GM18870 (cell line): Measurements from ENCODE around the gene ALG14.
"Not testable (repeated sequence)": the region's sequence is repeated elsewhere in the genome, so short reads cannot be mapped to it uniquely, and the experiment has no call there.

Source experiments
- ATAC-seq: cut with Tn5 transposase; IDR thresholded peaks from one replicate; pipeline ENCODE4 v1.9.1; 2021; ENCODE audit warnings: moderate library complexity; ENCODE audit not compliant: unreplicated experiment

The ALG14 gene

GRCh38 chr1:94958081-94958480 lies 114.7 kb downstream of the ALG14 start:
- no peak for ATAC-seq

GRCh38 chr1:94955767-94956632 lies 116.8 kb downstream of the ALG14 start:
- no peak for ATAC-seq

GRCh38 chr1:94954263-94955220 lies 118.2 kb downstream of the ALG14 start:
- ATAC-seq, result no peak

- no peak for ATAC-seq
Measured at GRCh38 chr1:94953746-94954145, 119.0 kb downstream of the ALG14 start.

- no peak for ATAC-seq
Measured at GRCh38 chr1:94953107-94953506, 119.6 kb downstream of the ALG14 start.

GRCh38 chr1:94952539-94952938 lies 120.2 kb downstream of the ALG14 start:
- ATAC-seq, result no peak

GRCh38 chr1:94951509-94952208 lies 121.1 kb downstream of the ALG14 start:
- no peak for ATAC-seq

GRCh38 chr1:94951046-94951445 lies 121.7 kb downstream of the ALG14 start:
- no peak for ATAC-seq

- no peak for ATAC-seq
Measured at GRCh38 chr1:94949681-94950661, 122.8 kb downstream of the ALG14 start.

- ATAC-seq, result no peak
Measured at GRCh38 chr1:94947437-94947836, 125.3 kb downstream of the ALG14 start.

GRCh38 chr1:94946886-94947285 lies 125.9 kb downstream of the ALG14 start:
- ATAC-seq, result no peak

GRCh38 chr1:94942171-94943128 lies 130.3 kb downstream of the ALG14 start:
- ATAC-seq, result peak; percentile 57

- ATAC-seq, result not testable (repeated sequence)
Measured at GRCh38 chr1:94941480-94941879, 131.3 kb downstream of the ALG14 start.

GRCh38 chr1:94940738-94941137 lies 132.0 kb downstream of the ALG14 start:
- no peak for ATAC-seq

GRCh38 chr1:94937820-94938219 lies 134.9 kb downstream of the ALG14 start:
- no peak for ATAC-seq

GRCh38 chr1:94936861-94937620 lies 135.7 kb downstream of the ALG14 start:
- ATAC-seq, result no peak

GRCh38 chr1:94935476-94935875 lies 137.3 kb downstream of the ALG14 start:
- ATAC-seq, result no peak

GRCh38 chr1:94935034-94935433 lies 137.7 kb downstream of the ALG14 start:
- no peak for ATAC-seq
